ENCODE measurements around the gene IFRD2. TPM values are rescaled to one million over a fixed set of nuclear protein-coding genes. Genes with fewer than 3 reads are reported as not detected.

The IFRD2 gene
- total and polyA plus RNA-seq, 9 of the 15 experiments (the other 6 are each of a cell fraction or from before 2014, with no cell fraction given) = 30.5 to 115 (median 52.8) TPM

DNA sequence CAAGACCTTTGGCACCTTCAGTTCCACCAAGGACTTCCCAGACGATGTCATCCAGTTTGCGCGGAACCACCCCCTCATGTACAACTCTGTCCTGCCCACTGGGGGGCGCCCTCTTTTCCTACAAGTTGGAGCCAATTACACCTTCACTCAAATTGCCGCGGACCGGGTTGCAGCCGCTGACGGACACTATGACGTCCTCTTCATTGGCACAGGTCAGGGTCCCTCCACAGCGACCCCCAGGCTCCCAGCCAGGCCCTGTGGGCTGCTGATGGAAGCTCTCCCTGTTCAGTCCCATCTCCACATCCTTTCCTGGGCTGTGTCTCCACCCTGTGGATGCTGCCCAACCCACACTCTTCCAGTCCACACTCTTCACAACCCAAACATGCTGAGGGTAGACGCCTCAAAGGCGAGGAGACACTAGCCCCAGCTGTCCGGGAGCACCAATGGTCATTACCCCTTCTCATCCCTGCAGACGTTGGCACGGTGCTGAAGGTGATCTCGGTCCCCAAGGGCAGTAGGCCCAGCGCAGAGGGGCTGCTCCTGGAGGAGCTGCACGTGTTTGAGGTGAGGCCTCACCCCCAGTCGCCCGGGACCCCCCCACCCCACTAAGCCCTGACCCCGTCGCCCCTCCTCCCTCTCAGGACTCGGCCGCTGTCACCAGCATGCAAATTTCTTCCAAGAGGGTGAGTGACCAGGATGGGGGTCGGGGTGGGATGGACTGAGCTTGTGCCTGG is 17.7 kb downstream of the IFRD2 start:
- no peaks in the 10 kb centered on the region for H3K79me2 ChIP-seq (ENCODE audit: control insufficient read depth, insufficient read depth, low read length)
- no TSS peak for BruUV-seq (replicated peaks)
- in situ Hi-C loops (cut with MboI) = loop anchor here (5.0 kb wide), 2 partner anchors 47 to 82 kb away; partner anchors contain the start of gene GNAT1
- H3K4me2 ChIP-seq (ENCODE audit: insufficient read depth, low read length) = peak overlapping the region; percentile 43
- intact Hi-C loops (cut with micrococcal nuclease) = loop anchor here (1.0 to 5.0 kb wide), 2 partner anchors 50 to 152 kb away; no protein-coding TSS in a partner anchor
- no peaks in the 10 kb centered on the region for H3K9me3 ChIP-seq (replicated peaks; ENCODE audit: control insufficient read depth, insufficient read depth, low read depth, low read length)
- 11% methylated on average over 14 of the region's 26 CpGs for WGBS (ENCODE audit: insufficient coverage, low coverage, missing lambda C conversion rate)
- H2AFZ ChIP-seq (ENCODE audit: low read depth, low read length) = peak overlapping the region; percentile 42; the same call in 1 of the 2 replicates
- 0 out of 4 replicates have a peak overlapping the region, but pooled peaks of 1 of the 2 experiments have one; percentile 23 for H3K9ac ChIP-seq (ENCODE audit: insufficient read depth in 1 of 2, low read depth in 2 of 2, low read length in 2 of 2)
- H3K4me1 ChIP-seq (replicated peaks in 1 of 2; ENCODE audit: control insufficient read depth in 2 of 2, insufficient read depth in 2 of 2, low read length in 2 of 2) = peaks cover 4 to 53% of the 10 kb centered on the region in 2 experiments; a peak in 3 of 5 replicates
- no peaks in the 10 kb centered on the region for H3K36me3 ChIP-seq (ENCODE audit: control insufficient read depth, insufficient read depth, low read length)
- no peak overlapping the region for H3K27ac ChIP-seq (ENCODE audit: extremely low read depth, low read depth, low read length)
- POLR2A ChIA-PET = interaction anchor here (1.0 kb wide), 1 partner anchor 39 kb away, joined by 3 read pairs; no protein-coding TSS in a partner anchor
- H3K27me3 ChIP-seq (ENCODE audit: control insufficient read depth in 2 of 2, insufficient read depth in 2 of 2, low read length in 2 of 2) = no peaks in the 10 kb centered on the region
- no peak overlapping the region for H3K4me3 ChIP-seq
- no peaks in the 10 kb centered on the region; the same call in 1 of the 2 replicates for H4K20me1 ChIP-seq (replicated peaks; ENCODE audit: control insufficient read depth, insufficient read depth, low read length)
- peak; percentile 81 for ATAC-seq
- CTCF ChIA-PET (ENCODE audit: low intra/inter-chr PET ratio) = interaction anchor here (0.6 to 4.1 kb wide), 5 partner anchors 15 to 80 kb away, joined by 3 to 37 read pairs (median 6); no protein-coding TSS in a partner anchor
- peak; percentile 69 for FAIRE-seq
- peak; percentile 65 to 84 (median 67) for DNase-seq (ENCODE audit: extremely low read depth in 1 of 4, low spot score in 3 of 4)
- no peaks in the 10 kb centered on the region for H3K9me1 ChIP-seq (ENCODE audit: control insufficient read depth, insufficient read depth, low read length)
- TF ChIP-seq BCOR (IDR thresholded peaks at IDR 0.05) (peak; percentile 41; the same call in 1 of the 2 replicates), ZNF57 (CRISPR knock-in tag; IDR thresholded peaks at IDR 0.05) (no peak), SMAD3 (CRISPR knock-in tag; conservative IDR thresholded peaks at IDR 0.05) (no peak), ZNF655 (CRISPR knock-in tag; IDR thresholded peaks at IDR 0.05) (no peak), ZNF395 (CRISPR knock-in tag; IDR thresholded peaks at IDR 0.05) (no peak), EZH2 (IDR thresholded peaks at IDR 0.05; ENCODE audit: borderline replicate concordance, low read depth, low read length) (no peak), ZNF445 (CRISPR knock-in tag; IDR thresholded peaks at IDR 0.05; ENCODE audit: low read depth) (no peak), RUNX1 (IDR thresholded peaks at IDR 0.05; ENCODE audit: low read depth) (no peak), CC2D1A (IDR thresholded peaks at IDR 0.05) (peak; percentile 46; the same call in 1 of the 2 replicates), USF1 (CRISPR knock-in tag; IDR thresholded peaks at IDR 0.05) (no peak), XRCC5 (IDR thresholded peaks at IDR 0.05; ENCODE audit: low read depth, low read length) (peak; percentile 78), CBX2 (IDR thresholded peaks at IDR 0.05; ENCODE audit: insufficient read depth, low read length, poor library complexity, severe bottlenecking) (no peak), ARNT (IDR thresholded peaks at IDR 0.05) (no peak), RAD21 (CRISPR knock-in tag; conservative IDR thresholded peaks at IDR 0.05 in 1 of 2, IDR thresholded peaks at IDR 0.05 in 1 of 2) (peak; percentile 41 to 72; a peak in 3 of 4 replicates)
- TF ChIP-seq, protein P1, sequence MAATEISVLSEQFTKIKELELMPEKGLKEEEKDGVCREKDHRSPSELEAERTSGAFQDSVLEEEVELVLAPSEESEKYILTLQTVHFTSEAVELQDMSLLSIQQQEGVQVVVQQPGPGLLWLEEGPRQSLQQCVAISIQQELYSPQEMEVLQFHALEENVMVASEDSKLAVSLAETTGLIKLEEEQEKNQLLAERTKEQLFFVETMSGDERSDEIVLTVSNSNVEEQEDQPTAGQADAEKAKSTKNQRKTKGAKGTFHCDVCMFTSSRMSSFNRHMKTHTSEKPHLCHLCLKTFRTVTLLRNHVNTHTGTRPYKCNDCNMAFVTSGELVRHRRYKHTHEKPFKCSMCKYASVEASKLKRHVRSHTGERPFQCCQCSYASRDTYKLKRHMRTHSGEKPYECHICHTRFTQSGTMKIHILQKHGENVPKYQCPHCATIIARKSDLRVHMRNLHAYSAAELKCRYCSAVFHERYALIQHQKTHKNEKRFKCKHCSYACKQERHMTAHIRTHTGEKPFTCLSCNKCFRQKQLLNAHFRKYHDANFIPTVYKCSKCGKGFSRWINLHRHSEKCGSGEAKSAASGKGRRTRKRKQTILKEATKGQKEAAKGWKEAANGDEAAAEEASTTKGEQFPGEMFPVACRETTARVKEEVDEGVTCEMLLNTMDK (IDR thresholded peaks at IDR 0.05; ENCODE audit: borderline replicate concordance, insufficient read depth, low read depth, low read length, poor library complexity, severe bottlenecking) = peak; percentile 21
